ENCODE results near the gene PLD6. TPM values are rescaled to one million over a fixed set of nuclear protein-coding genes. Genes with fewer than 3 reads are reported as not detected.

PLD6 gene
- total RNA-seq, 1 donor from 2014 or later, result 4.8 TPM

- no peak for TF ChIP-seq CTCF (IDR thresholded peaks at IDR 0.05; ENCODE audit: insufficient read depth, low read length, poor library complexity, severe bottlenecking)
- no peaks in the 10 kb centered on the region for H3K27me3 ChIP-seq (ENCODE audit: control insufficient read depth, insufficient read depth, low read length)
Observed at GRCh38 chr17:17172001-17172939, 33.9 kb downstream of the PLD6 start.

GRCh38 chr17:17171186-17171585, 34.9 kb downstream of the PLD6 start:
- TF ChIP-seq CTCF (IDR thresholded peaks at IDR 0.05; ENCODE audit: insufficient read depth, low read length, poor library complexity, severe bottlenecking), result no peak

More at GRCh38 chr17:17172001-17172939, 33.9 kb downstream of the PLD6 start:
- Histone ChIP-seq H3K4me3 (ENCODE audit: low read depth, low read length) (no peak overlapping the region), H3K36me3 (ENCODE audit: control insufficient read depth, insufficient read depth, low read length) (peaks cover 5% of the 10 kb centered on the region)
- DNase-seq (ENCODE audit: low read depth), result no peak

GRCh38 chr17:17170346-17170985, 35.7 kb downstream of the PLD6 start:
- Histone ChIP-seq H3K4me3 (ENCODE audit: low read depth, low read length) (no peak overlapping the region), H3K27me3 (ENCODE audit: control insufficient read depth, insufficient read depth, low read length) (no peaks in the 10 kb centered on the region), H3K36me3 (ENCODE audit: control insufficient read depth, insufficient read depth, low read length) (peaks cover 6% of the 10 kb centered on the region)
- DNase-seq (ENCODE audit: low read depth), result no peak
- TF ChIP-seq CTCF (IDR thresholded peaks at IDR 0.05; ENCODE audit: insufficient read depth, low read length, poor library complexity, severe bottlenecking), result no peak

More at GRCh38 chr17:17171186-17171585, 34.9 kb downstream of the PLD6 start:
- no peak for DNase-seq (ENCODE audit: low read depth)
- peaks cover 6% of the 10 kb centered on the region for H3K36me3 ChIP-seq (ENCODE audit: control insufficient read depth, insufficient read depth, low read length)
- H3K27me3 ChIP-seq (ENCODE audit: control insufficient read depth, insufficient read depth, low read length), result no peaks in the 10 kb centered on the region
- no peak overlapping the region for H3K4me3 ChIP-seq (ENCODE audit: low read depth, low read length)

- H3K27me3 ChIP-seq (ENCODE audit: control insufficient read depth, insufficient read depth, low read length), result no peaks in the 10 kb centered on the region
- H3K36me3 ChIP-seq (ENCODE audit: control insufficient read depth, insufficient read depth, low read length), result peaks cover 5% of the 10 kb centered on the region
- H3K4me3 ChIP-seq (ENCODE audit: low read depth, low read length), result no peak overlapping the region
- DNase-seq (ENCODE audit: low read depth), result no peak
- no peak for TF ChIP-seq CTCF (IDR thresholded peaks at IDR 0.05; ENCODE audit: insufficient read depth, low read length, poor library complexity, severe bottlenecking)
Observed at GRCh38 chr17:17169396-17169795, 36.7 kb downstream of the PLD6 start.

GRCh38 chr17:17168401-17168800, 37.7 kb downstream of the PLD6 start:
- TF ChIP-seq CTCF (IDR thresholded peaks at IDR 0.05; ENCODE audit: insufficient read depth, low read length, poor library complexity, severe bottlenecking), result no peak
- Histone ChIP-seq H3K27me3 (ENCODE audit: control insufficient read depth, insufficient read depth, low read length) (no peaks in the 10 kb centered on the region), H3K36me3 (ENCODE audit: control insufficient read depth, insufficient read depth, low read length) (peaks cover 4% of the 10 kb centered on the region), H3K4me3 (ENCODE audit: low read depth, low read length) (no peak overlapping the region)
- no peak for DNase-seq (ENCODE audit: low read depth)

Data from kidney epithelial cell (primary cell).